HG03575 (cell line): ENCODE results near the gene CACNA1S.

Experiments
- ATAC-seq: cut with Tn5 transposase; IDR thresholded peaks from one replicate; pipeline ENCODE4 v1.9.1; 2021; ENCODE audit not compliant: unreplicated experiment, insufficient number of reproducible peaks, low FRiP score; ENCODE audit errors: extremely low read depth

Gene CACNA1S

DNA sequence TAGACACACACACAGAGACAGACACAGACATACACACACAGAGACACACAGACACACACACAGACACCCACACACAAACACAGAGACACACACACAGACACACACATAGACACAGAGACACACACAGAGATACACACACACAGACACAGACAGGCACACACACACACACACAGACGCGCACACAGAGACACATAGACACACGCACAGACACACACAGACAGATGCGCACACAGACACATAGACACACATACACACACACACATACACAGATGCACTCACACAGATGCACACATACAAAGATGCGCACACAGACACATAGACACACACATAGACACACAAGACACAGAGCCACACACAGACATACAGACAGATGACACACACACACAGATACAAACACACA lies 104.7 kb downstream of the CACNA1S start:
- ATAC-seq, result no peak

DNA sequence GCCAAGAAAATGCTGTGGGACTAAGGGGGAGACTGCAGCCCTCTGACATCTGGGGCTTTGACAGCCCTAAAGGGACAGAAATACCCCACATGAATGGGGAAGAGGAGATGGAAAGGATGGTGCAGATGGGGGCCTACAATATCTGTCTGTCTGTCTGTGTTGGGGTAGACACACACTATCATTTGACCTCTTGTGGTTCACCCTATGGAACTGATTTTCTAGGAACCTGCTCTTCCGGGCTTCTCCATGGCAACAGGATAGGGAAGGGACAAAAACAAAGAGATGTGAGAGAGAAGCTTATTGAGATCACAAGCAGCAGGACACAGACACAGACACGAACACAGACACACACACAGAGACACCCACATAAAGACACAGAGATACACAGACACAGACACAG lies 105.8 kb downstream of the CACNA1S start:
- ATAC-seq, result no peak

DNA sequence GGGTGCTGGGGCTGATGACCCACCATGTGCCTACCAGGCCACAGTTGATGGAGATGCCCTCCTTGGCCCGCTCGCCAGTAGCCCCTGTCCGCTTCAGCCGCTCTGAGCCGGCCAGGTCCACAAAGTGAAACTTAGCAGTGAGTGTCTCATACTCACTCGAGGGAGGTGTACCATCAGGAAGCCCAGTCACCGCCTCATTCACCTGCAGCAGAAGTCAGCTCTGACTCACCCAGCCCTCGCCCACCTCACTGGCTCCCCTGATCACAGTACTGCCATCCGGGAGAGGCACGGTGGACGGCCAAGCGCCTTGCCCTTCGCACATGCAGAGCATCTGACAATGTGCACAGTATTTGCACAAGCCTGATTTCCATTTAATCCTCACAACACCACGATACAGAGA lies 107.5 kb downstream of the CACNA1S start:
- no peak for ATAC-seq

DNA sequence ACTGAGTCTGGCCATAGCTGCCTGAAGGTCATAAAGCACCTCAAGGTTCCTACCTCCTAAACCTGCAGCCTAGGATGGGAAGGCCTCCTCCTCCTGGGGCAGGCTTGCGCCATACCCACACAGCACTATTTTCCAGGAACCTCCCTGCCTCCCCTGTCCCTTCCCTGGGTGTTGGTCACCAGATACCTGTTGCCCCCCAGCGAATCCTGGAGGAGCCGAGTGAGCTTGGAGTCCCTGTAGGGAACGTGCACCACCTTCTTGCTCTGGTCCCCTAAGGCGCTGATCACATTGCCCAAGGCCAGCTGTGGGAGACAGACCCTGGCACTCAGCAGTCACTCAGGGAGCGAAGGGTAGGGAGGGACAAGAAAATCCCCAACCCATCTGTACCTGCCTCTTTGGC lies 108.1 kb downstream of the CACNA1S start:
- ATAC-seq, result no peak

DNA sequence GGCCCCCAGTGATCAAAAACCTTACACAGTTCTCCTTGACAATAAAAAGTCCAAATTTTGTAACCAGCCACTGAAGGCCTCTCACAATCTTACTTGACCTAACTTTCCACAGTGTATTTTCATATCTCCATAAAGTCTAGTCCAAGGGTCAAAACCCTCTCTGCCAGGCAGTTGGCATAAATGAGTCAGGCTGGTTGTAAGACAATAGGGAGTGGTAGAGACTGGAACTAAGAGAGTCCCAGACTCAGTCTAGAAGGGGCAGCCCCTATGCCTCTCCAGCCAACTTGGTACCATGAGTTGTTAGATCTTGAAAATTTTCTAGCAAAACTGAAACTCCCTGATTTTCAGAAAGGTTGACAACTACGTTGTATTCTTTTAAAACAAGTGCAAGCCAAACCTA lies 109.7 kb downstream of the CACNA1S start:
- no peak for ATAC-seq

DNA sequence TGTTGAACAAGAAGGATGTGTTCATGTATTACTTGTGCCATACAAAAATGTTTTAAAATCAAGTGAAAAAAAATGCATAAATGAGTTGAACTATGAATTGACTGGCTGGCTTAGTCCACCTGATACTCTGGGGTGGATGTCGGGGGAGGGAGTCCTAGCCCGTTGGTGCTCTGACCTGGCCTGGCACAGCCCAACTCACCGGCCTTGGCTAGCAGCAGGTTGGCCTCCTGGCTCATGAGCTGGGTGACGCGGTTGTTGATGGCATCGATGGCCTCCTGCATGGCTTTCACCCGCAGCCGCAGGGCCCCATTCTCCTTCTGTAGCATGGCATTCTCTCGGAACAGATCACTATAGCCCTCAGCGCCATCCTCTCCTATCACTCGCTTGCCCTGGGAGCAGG lies 110.3 kb downstream of the CACNA1S start:
- no peak for ATAC-seq

DNA sequence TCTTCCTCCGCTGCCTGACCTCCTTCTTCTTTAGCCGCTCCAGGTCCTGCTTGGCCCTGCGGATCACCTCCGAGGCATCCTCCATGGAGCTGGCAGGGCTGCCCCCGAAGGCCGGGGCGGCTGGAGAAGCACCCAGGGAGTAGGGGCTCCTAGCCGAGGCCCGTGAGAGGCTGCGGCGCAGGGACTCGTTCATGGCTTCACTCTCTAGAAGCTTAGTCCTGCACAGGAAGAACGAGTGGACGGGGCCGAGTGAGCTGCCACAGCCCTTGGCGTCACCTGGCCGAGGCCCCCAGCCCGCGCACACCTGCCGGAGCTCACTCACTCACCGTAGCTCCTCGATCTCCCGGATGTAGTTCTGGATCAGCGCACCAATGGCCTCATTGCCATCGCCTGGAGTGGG lies 111.8 kb downstream of the CACNA1S start:
- no peak for ATAC-seq

DNA sequence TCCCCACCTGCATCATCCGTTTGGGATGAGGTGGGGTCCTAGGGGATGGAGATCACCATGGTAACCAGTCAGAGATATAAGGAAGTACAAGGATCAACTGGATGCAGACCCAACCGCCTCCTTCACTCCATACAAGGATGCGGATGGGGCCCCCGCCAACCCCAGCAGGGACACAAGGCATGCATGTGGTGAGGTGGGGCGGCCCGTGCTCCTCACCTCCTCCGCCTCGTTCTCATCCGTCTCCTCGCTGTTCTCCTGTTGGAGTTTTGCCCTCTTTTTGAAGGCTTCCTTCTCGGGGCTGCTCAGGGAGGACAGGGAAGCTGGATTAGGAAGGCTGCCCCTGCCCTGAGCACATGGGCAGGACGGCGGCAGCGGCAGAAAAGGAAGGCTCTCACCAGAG lies 112.6 kb downstream of the CACNA1S start:
- ATAC-seq, result no peak

DNA sequence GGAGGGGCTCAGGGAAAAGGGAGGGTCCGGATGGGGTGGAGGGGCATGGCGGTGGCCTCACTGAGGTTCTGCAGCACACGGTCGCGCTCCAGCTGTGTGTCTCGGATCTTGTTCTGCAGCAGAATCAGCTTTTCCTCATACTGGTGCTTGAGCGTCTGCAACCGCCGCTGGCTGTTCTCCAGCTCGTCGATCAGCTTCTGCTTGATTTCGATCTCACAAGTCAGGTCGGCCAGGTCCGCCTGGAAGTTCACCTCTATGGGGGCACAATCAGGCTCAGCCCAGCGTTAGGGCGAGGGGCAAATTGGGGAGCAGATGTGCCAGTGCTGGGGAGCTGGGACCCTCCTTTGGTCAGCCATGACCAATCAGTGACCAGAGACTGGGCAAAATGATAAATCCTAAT lies 113.9 kb downstream of the CACNA1S start:
- ATAC-seq, result no peak

DNA sequence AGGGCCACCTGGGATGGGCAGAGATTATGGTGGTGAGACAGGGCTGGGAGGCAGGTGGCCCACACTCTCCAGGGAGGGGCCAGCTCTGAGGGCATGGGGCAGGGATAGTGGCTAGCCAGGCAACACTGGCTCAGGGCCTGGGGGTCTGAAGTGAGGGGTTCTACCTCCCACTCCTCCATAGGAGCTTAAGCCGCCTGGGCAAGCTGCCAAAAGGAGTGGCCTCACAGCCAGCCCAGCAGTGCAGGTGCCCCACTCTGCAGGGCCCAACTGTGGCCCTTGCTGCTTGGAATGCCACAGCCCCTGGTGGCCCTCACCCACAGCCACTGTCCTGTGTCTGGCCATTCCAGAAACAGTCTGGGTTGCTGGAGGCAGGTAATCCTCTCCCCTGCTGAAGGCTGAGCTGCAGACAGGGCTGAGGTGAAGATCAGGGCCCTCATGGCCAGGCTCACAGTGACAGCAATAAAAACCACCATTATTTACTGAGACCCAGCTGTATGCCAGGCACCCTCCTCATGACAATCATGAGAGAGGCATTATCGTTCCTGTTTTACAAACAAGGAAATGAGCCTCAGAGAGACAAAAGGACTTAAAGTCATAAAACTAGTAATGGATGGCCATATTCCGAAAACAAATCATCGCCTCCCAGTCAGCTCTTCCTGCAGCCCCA lies 119.7 kb downstream of the CACNA1S start:
- ATAC-seq, result no peak

DNA sequence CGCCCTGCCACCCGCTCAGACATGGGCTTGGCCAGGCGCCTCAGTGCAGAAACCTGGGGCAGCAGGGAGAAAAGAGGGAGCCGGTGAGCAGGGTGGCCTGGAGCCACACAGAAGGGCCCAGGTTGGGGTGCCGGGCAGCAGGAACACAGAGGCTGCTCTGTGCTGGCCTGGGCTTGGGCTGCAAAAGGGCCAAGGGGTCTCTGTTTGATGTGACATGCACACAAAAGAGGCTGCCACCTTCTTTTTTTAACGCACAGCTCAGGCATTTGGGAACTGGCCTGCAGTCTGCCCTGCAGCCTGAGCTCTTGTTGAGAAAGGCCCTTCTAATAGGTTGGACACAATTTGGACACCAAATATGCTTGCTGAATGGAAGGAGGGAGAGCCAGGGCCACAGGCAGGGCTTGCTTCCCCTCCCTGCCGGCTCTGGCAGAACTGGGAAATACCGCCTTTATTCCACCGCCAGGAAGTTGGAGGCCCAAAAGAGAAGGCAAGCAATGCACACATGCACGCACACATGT lies 121.1 kb downstream of the CACNA1S start:
- no peak for ATAC-seq

DNA sequence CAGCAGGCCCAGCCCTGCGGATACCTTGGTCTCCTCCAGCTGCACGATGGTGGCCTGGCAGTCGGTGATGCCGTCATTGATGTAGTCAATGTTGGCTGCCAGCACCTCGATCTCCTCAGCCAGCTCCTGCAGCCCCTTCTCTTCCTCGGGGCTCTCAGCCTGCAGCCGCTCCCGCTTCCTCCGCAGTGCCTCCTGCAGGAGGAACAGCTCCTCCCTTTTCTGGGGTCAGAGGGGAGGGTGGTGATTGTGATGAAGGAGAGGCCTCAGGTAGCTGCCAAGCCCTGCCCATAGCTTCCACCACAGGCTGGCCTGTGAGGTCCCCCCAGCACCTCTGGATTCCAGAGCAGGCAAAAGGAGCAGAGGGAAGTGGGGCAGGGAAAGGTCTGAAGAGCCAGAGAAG lies 122.1 kb downstream of the CACNA1S start:
- ATAC-seq, result no peak
